NK-92 (cell line): ENCODE results near the gene PHOSPHO1.

Experiments used
- DNase-seq: peaks from one replicate; lab custom pipeline; 2025; ENCODE audit not compliant: unreplicated experiment; lab: John Stamatoyannopoulos, UW

PHOSPHO1 gene

DNA sequence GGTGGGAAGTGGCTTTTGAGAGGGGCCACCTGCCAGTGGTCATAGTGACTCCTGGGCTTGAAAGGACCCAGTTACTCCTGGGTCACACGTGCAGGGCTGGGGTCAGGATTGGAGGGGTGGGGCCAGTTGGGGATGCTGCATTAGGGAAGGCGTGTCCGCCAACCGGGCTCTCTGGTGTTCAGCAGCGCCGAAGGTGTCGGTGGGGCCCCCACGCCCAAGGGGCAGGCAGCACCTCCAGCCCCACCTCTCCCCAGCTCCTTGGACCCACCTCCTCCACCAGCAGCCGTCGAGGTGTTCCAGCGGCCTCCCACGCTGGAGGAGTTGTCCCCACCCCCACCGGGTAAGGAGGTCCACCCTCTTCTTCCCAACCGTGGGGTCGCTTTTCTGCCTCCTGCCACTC, 10.6 kb downstream of the PHOSPHO1 start:
- no peak for DNase-seq

- DNase-seq: no peak
These were observed 11.4 kb downstream of the PHOSPHO1 start for GRCh38 chr17:49218941-49219913.

DNA sequence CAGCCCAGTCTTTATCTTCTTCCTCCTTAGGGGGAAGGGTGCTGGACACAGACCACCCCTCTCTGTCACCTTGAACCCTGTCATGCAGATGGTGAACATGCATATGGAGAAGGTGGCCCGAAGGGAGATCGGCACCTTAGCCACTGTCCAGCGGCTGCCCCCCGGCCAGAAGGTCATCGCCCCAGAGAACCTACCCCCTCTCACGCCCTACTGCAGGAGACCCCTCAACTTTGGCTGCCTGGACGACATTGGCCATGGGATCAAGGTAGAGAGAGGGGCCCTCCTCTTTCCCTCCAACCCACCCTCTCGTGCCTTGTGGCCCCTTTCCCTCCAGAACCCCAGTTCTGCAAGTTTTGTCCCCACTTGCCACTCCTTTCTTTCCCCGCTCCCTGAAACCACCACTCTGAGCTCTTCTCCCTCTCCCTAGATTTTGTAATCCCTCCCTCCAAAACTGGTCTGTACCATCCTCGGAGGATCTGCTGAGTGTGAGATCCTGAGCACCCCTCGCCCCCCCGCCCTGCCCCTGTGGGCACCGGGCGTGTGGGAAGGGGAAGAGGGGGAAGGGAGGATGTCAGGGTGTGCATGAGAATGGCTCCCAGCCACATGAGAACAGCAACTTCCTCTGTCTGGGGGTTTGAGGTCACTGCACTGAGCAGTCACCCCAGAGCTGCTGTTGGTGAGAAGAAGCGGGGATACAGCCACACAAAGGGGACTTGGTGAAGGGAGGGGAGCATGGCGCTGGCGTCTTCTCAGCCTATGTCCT, 12.8 kb downstream of the PHOSPHO1 start:
- no peak for DNase-seq

DNA sequence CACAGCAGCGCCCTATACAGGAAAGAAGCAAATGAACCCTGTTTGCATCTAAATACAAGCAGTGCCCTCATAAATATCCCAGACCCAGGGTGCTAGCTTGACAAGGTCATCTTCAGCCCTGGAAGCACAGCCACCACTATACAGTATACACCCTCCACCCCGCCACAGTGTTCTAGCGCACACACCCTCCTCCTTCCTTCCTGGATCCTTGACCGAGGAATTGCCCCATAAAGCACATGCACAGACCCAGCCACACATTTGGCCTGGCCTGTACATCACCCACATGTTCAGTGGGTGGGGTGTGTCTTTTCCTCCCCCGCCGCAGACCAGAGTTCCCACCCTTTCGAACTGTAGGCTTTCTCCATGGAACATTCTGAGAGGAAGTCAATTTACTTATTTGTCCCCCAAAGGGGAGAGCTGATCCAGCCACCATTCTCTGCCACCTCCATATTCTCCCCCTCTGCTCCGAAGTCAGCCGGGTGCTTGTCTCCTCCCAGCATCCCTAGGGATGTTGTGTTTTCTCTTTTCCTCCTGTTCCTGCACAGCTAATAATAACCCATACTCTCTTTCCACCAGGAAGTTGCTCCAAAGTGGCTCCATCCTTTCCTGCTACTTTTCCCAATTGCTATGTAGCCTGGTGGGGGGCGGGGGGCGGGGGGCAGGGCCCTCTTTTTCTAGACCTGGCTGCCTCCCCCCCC, 13.5 kb downstream of the PHOSPHO1 start:
- DNase-seq: no peak

- no peak for DNase-seq
These were observed 14.1 kb downstream of the PHOSPHO1 start for GRCh38 chr17:49216482-49216881.

DNA sequence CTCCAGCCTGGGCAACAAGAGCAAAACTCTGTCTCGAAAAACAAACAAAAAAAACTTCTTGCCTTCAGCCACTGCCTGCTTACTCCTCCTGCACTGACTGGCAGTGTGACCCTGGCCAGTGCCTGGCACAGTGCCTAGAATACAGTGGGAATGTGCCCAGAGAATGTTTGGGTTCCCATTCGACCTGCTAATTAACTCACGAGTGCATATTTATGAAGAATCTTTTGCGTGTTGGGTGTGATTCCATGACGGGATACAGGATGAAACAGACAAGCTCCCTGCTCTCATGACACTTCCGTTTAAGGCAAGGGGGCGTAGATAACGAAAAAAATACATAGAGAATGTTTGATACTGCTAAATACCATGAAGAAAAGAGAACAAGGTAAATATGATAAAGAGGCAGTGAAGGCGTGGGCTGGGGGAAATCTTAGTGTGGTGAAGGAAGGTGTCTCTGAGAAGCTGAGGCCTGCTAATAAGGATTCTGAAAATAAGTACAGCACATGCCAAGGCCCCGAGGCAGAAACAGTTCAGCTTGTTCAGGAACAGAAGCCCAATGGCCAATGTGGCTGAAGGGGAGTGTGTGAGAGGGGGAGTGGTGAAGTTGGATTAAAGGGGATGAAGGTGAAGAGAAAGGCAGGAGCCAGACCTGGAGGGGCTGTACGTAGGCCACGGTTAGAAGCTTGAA, 15.8 kb downstream of the PHOSPHO1 start:
- no peak for DNase-seq

- DNase-seq: no peak
These were observed 16.7 kb downstream of the PHOSPHO1 start for GRCh38 chr17:49213847-49214246.

DNA sequence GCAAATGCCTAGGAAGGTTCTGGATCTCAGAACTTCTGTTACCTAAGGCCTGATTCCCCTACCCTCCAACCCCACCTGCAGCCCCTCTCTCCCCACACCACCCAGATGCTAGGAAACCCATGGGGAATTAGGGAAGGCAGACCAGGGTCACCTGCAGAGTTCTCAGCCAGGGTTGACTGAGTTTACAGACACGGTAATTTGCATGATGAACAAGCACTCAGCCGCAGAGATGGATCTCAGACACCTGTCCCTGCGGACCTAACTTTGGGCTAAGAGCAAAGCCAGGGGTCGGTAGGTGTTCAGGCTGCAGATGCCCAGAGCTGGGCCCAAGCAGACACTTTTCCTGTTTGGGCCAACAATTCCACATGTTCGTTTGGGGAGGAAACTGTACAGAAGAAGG, 17.2 kb downstream of the PHOSPHO1 start:
- DNase-seq: no peak

- no peak for DNase-seq
These were observed 20.2 kb downstream of the PHOSPHO1 start, which contains the start of the genes ABI3 and GNGT2 for GRCh38 chr17:49210158-49211029. TSS of gene ABI3 (plus strand) at chr17:49210707. CDS start at chr17:49210725, 18 bp downstream. TSS of gene GNGT2 (minus strand) at chr17:49210574. CDS start at chr17:49207422, 3,152 bp downstream.

- DNase-seq: no peak
These were observed 21.5 kb downstream of the PHOSPHO1 start for GRCh38 chr17:49209061-49209571.

DNA sequence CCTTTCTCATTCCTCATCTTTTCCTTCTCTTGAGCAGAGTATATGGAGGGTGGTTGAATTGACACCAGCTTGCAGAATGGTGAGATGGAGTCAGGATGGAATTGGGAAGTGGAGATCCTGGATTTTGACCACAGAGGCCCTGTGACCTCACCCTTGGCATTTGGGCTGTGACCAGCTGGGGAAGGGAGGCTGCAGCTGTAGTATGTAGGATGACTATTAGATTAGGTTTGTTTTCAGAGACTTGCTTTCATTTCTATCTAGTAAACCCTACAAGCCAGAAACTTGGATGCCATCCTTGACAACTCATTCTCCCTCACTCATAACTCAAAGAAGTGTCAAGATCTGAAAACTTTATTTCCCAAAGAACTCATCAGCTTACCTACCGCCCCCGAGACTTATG, 26.1 kb downstream of the PHOSPHO1 start:
- DNase-seq: no peak

DNA sequence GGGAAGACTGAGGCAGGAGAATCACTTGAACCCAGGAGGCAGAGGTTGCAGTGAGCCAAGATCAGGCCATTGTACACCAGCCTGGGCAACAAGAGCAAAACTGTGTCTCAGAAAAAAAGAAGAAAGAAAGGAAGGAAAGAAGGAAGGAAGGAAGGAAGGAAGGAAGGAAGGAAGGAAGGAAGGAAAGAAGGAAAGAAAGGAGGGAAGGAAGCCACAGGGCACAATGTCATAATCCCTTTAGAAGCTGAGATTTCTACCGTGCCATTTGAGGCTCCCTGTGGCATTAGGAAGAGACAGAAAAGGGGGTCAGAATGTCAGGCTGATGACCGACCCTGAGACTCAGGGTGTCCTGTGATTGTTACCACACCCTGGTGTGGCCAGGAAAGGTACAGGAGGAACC, 26.8 kb downstream of the PHOSPHO1 start:
- DNase-seq: no peak

DNA sequence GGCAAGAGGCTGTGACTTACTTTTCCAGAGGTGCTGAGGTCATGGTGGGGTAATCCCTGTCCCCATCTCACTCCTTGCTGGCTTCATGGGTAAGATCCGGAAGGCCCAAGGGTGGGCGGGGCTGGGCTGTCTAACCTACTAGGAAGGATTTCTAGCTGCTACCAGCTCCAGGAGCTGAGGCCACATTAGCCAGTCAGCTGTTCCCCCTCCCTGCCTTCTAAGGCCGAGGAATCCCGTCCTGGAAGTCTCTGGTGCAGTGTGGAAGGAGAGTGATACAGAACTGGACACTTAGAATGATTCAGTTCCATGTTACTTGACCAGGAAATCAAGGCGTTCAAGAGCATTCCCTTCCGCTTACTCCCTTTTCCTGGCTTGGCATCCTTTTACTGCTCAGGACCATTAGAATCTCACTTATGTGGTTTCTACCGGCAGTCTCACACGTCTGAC, 29.1 kb downstream of the PHOSPHO1 start:
- no peak for DNase-seq

GRCh38 chr17:49200423-49201083, 30.0 kb downstream of the PHOSPHO1 start:
- DNase-seq: no peak

GRCh38 chr17:49198211-49198610, 32.4 kb downstream of the PHOSPHO1 start:
- no peak for DNase-seq

DNA sequence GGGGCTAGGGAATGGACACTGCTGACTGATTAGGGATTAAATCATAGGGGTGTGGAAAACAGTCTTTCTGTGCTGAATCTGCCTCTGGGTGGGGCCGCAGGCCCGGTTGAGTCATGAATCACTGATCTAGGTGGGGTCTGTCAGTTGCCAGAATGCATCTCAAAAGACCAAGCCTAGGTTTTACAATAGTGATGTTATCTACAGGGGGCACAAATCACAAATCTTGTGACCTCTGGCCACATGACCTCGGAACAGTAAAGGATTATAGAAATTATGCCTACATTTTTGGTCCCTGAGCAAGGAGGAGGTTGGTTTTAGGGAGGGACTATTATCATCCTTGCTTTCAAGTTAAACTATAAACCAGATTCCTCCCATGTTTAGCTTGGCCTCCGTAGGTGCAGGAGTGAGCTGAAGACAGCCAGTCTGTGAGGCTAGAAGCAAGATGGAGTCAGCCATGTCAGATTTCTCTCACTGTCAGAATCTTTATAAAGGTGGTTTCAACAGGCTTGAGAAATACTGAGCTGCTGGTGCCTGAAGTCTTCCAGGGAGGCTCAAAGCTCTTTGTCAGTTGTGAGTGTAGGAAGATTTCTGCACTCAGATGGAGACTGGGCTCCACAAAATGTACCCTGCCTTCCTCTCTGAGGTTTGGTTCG, 33.1 kb downstream of the PHOSPHO1 start:
- DNase-seq: no peak

GRCh38 chr17:49196520-49196919, 34.1 kb downstream of the PHOSPHO1 start:
- DNase-seq: no peak

DNA sequence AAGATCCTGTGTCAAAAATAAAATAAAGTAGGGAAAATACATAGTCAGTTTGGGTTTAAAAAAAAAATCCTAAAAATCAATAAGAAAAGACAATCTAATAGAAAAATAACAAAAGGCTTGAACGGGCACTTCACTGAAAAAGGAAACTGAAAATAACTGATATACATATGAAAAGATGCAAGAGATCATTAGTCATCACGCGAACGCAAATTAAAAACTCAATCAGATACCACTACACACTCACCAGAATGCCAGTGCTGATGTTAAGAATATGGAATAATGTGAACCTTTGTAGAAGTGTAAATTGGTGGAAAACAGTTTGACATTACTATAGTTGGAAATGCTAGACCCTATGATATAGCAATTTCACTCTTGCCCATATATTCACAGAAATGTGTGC, 34.8 kb downstream of the PHOSPHO1 start:
- no peak for DNase-seq

DNA sequence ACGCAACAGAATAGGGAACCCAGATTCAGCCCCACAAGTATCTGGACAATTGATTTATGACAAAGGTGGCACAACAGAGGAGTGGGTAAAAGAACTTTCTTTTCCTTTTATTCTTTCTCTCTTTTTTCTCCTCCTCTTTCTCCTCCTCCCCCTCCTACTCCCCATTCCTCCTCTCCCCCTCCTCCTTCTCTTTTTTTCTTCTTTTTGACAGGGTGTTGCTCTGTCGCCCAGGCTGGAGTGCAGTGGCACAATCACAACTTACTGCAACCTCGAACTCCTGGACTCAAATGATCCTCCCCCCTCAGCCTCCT, 36.3 kb downstream of the PHOSPHO1 start:
- no peak for DNase-seq
